Skin epidermis (tissue), 12 donors: ENCODE data around the gene DHX32.

Source experiments
- H3K27ac ChIP-seq, 21 experiments: fragments of 200-600 bp; sonication (generic) in 11 of 21; one replicate each; pipeline ENCODE4 v1.5.0; 2020; ENCODE audit warnings: mild to moderate bottlenecking in 3 of 21, inconsistent platforms in 2 of 21, moderate library complexity in 2 of 21
- H3K4me3 ChIP-seq, 7 experiments: fragments of 200-600 bp; sonication (generic) in 2 of 7; one replicate each; pipeline ENCODE4 v1.5.0; 2020; ENCODE audit warnings: inconsistent platforms in 2 of 7, mild to moderate bottlenecking in 2 of 7, moderate library complexity in 1 of 7

The DHX32 gene

GRCh38 chr10:125850766-125851731 lies 30.0 kb downstream of the DHX32 start:
- no peak overlapping the region for H3K4me3 ChIP-seq
- peak overlapping the region in 1 of 21 experiments; percentile 23 for H3K27ac ChIP-seq

- no peak overlapping the region for H3K27ac ChIP-seq
- no peak overlapping the region for H3K4me3 ChIP-seq
These were observed 31.6 kb downstream of the DHX32 start for GRCh38 chr10:125849448-125849847.

GRCh38 chr10:125848857-125849256 lies 32.2 kb downstream of the DHX32 start:
- Histone ChIP-seq H3K4me3 (no peak overlapping the region), H3K27ac (no peak overlapping the region)

GRCh38 chr10:125848371-125848770 lies 32.7 kb downstream of the DHX32 start:
- Histone ChIP-seq H3K27ac (no peak overlapping the region), H3K4me3 (no peak overlapping the region)

- no peak overlapping the region for H3K27ac ChIP-seq
- no peak overlapping the region for H3K4me3 ChIP-seq
These were observed 34.2 kb downstream of the DHX32 start for GRCh38 chr10:125846894-125847293.

- Histone ChIP-seq H3K4me3 (no peak overlapping the region), H3K27ac (no peak overlapping the region)
These were observed 35.5 kb downstream of the DHX32 start for GRCh38 chr10:125845617-125846016.

GRCh38 chr10:125844751-125845221 lies 36.3 kb downstream of the DHX32 start:
- Histone ChIP-seq H3K4me3 (no peak overlapping the region), H3K27ac (no peak overlapping the region)

GRCh38 chr10:125843603-125844329 lies 37.3 kb downstream of the DHX32 start:
- H3K27ac ChIP-seq: no peak overlapping the region
- H3K4me3 ChIP-seq: no peak overlapping the region

- Histone ChIP-seq H3K27ac (no peak overlapping the region), H3K4me3 (no peak overlapping the region)
These were observed 40.1 kb downstream of the DHX32 start for GRCh38 chr10:125840955-125841354.

GRCh38 chr10:125840406-125840805 lies 40.7 kb downstream of the DHX32 start:
- H3K27ac ChIP-seq: no peak overlapping the region
- H3K4me3 ChIP-seq: no peak overlapping the region

GRCh38 chr10:125838802-125839575 lies 42.1 kb downstream of the DHX32 start:
- H3K27ac ChIP-seq: no peak overlapping the region
- H3K4me3 ChIP-seq: no peak overlapping the region

GRCh38 chr10:125836746-125837145 lies 44.3 kb downstream of the DHX32 start:
- H3K4me3 ChIP-seq: no peak overlapping the region
- no peak overlapping the region for H3K27ac ChIP-seq

- Histone ChIP-seq H3K4me3 (no peak overlapping the region), H3K27ac (no peak overlapping the region)
These were observed 52.8 kb downstream of the DHX32 start for GRCh38 chr10:125828311-125828710.

GRCh38 chr10:125827133-125827532 lies 54.0 kb downstream of the DHX32 start:
- Histone ChIP-seq H3K4me3 (no peak overlapping the region), H3K27ac (no peak overlapping the region)

- H3K4me3 ChIP-seq: peak overlapping the region in 3 of 7 experiments; percentile 97 to 100 (median 99)
- H3K27ac ChIP-seq: no peak overlapping the region
These were observed 56.4 kb downstream of the DHX32 start for GRCh38 chr10:125824736-125825135.

- Histone ChIP-seq H3K27ac (peak overlapping the region; percentile 54 to 99 (median 95)), H3K4me3 (peak overlapping the region; percentile 90 to 100 (median 96))
These were observed 57.3 kb downstream of the DHX32 start for GRCh38 chr10:125823663-125824251.

- Histone ChIP-seq H3K27ac (peak within 1 kb of the TSS; percentile 54 to 99 (median 95)), H3K4me3 (peak within 1 kb of the TSS; percentile 90 to 100 (median 96))
These were observed 58.0 kb downstream of the DHX32 start, which contains the start of the genes BCCIP and UROS for GRCh38 chr10:125822878-125823662. Gene BCCIP, plus strand, starts transcription at chr10:125823546. Its CDS starts 12 bp downstream, at chr10:125823558. Gene UROS, minus strand, starts transcription at chr10:125823258. Its CDS starts 6,759 bp downstream, at chr10:125816499.

- no peak overlapping the region for H3K4me3 ChIP-seq
These were observed 60.4 kb downstream of the DHX32 start for GRCh38 chr10:125820701-125821100.

More at GRCh38 chr10:125820701-125821100, 60.4 kb downstream of the DHX32 start:
- no peak overlapping the region for H3K27ac ChIP-seq
